Left lung (tissue), 10 donors: ENCODE results near the gene CEP170. TPM values are rescaled to one million over a fixed set of nuclear protein-coding genes. Genes with fewer than 3 reads are reported as not detected.
A peak's percentile ranks its signal among the peaks of the same experiment; 100 is the strongest.

Source experiments
- ATAC-seq: fragments of 200-7000 bp; cut with Tn5 transposase; one replicate; pipeline ENCODE4 v1.9.1; 2020; ENCODE audit warnings: moderate library complexity
- DNase-seq, 4 donors: peaks; one replicate each; pipeline ENCODE4 v3.0.0-alpha.2; 2013 to 2020
- H3K27ac ChIP-seq, 2 donors: fragments of 200-600 bp; sonication (generic) in 1 of 2; one replicate each; pipeline versions ENCODE4 v1.5.0 to v1.8.0; 2020 to 2021
- H3K27me3 ChIP-seq, 2 donors: fragments of 200-600 bp; sonication (generic) in 1 of 2; one replicate each; pipeline versions ENCODE4 v1.5.0 to v1.8.0; 2020 to 2021
- H3K36me3 ChIP-seq, 2 donors: fragments of 200-600 bp; sonication (generic) in 1 of 2; one replicate each; pipeline versions ENCODE4 v1.5.0 to v1.8.0; 2020 to 2021
- H3K4me1 ChIP-seq, 2 donors: fragments of 200-600 bp; one replicate each; pipeline ENCODE4 v1.8.0; 2021
- H3K4me3 ChIP-seq, 2 donors: fragments of 200-600 bp; sonication (generic) in 1 of 2; one replicate each; pipeline versions ENCODE4 v1.5.0 to v1.8.0; 2020 to 2021; ENCODE audit warnings: mild to moderate bottlenecking in 1 of 2
- H3K9me3 ChIP-seq, 2 donors: fragments of 200-600 bp; sonication (generic) in 1 of 2; one replicate each; pipeline versions ENCODE4 v1.5.0 to v1.8.0; 2020 to 2021
- CTCF ChIP-seq, 2 donors: fragments of 200-600 bp; sonication (generic) in 1 of 2; IDR thresholded peaks; one replicate each; pipeline versions ENCODE4 v1.5.0 to v1.8.0; 2021; ENCODE audit warnings: antibody characterized with exemption in 2 of 2
- intact Hi-C, 2 donors: fragments of 100-400 bp; cut with DNase I; formaldehyde crosslinking; loops; one replicate each; pipeline versions ENCODE4 v1.11.2 to v1.14.2; 2022
- polyA plus RNA-seq, 6 donors: library from polyadenylated mRNA; unstranded; fragments of 120-200 nt; gene quantifications; one replicate each; pipeline ENCODE4 v1.2.1, GENCODE V29; 2013; ENCODE audit not compliant: insufficient read length in 6 of 6
- total RNA-seq, 2 donors: library from RNA; stranded (reverse); fragmentation: NEBNext Ultra II Directional; extraction: Animal tissue kit (Norgen Biotek cat#: 25700); gene quantifications; one replicate each; pipeline ENCODE4 v1.2.1, GENCODE V29; 2021
- donor health status: DM: no; HTN: yes; CAD: no.
- donor health status: DM: no; HTN: no; CAD: no.

The CEP170 gene
- total and polyA plus RNA-seq, 8 donors = 60.8 to 111 (median 74.2) TPM

GRCh38 chr1:243251539-243251938, 3.5 kb downstream of the CEP170 start:
- intact Hi-C loops = no loop called here
- peak overlapping the region in 1 of 2 donors; percentile 86 for H3K4me3 ChIP-seq

GRCh38 chr1:243250102-243250501, 5.0 kb downstream of the CEP170 start:
- peaks cover 4 to 67% of the 10 kb centered on the region in 2 donors for H3K4me1 ChIP-seq
- no peak overlapping the region for H3K27ac ChIP-seq
- H3K4me3 ChIP-seq = no peak overlapping the region
- H3K36me3 ChIP-seq = no peaks in the 10 kb centered on the region
- DNase-seq (no peak), ATAC-seq (no peak)
- TF ChIP-seq CTCF (IDR thresholded peaks at IDR 0.05) = no peak
- intact Hi-C loops = no loop called here
- no peaks in the 10 kb centered on the region for H3K27me3 ChIP-seq
- no peaks in the 10 kb centered on the region for H3K9me3 ChIP-seq

More at GRCh38 chr1:243251539-243251938, 3.5 kb downstream of the CEP170 start:
- Histone ChIP-seq H3K9me3 (no peaks in the 10 kb centered on the region), H3K27ac (no peak overlapping the region), H3K27me3 (no peaks in the 10 kb centered on the region), H3K36me3 (no peaks in the 10 kb centered on the region), H3K4me1 (peaks cover 4 to 54% of the 10 kb centered on the region in 2 donors)
- DNase-seq (no peak), ATAC-seq (no peak)
- no peak for TF ChIP-seq CTCF (IDR thresholded peaks at IDR 0.05)

- H3K4me1 ChIP-seq = peaks cover 4 to 76% of the 10 kb centered on the region in 2 donors
- H3K4me3 ChIP-seq = no peak overlapping the region
- no peaks in the 10 kb centered on the region for H3K36me3 ChIP-seq
- no peaks in the 10 kb centered on the region for H3K9me3 ChIP-seq
- no peak for TF ChIP-seq CTCF (IDR thresholded peaks at IDR 0.05)
- DNase-seq (no peak), ATAC-seq (no peak)
- intact Hi-C loops = no loop called here
- no peaks in the 10 kb centered on the region for H3K27me3 ChIP-seq
- H3K27ac ChIP-seq = no peak overlapping the region
Observed at GRCh38 chr1:243249214-243249613, 5.9 kb downstream of the CEP170 start.

- intact Hi-C loops = no loop called here
- DNase-seq = no peak
- H3K4me1 ChIP-seq = peaks cover 2 to 72% of the 10 kb centered on the region in 2 donors
Observed at GRCh38 chr1:243247901-243248300, 7.2 kb downstream of the CEP170 start.

GRCh38 chr1:243246916-243247315, 8.2 kb downstream of the CEP170 start:
- no peaks in the 10 kb centered on the region for H3K27me3 ChIP-seq
- intact Hi-C loops = no loop called here

More at GRCh38 chr1:243247901-243248300, 7.2 kb downstream of the CEP170 start:
- Histone ChIP-seq H3K9me3 (no peaks in the 10 kb centered on the region), H3K36me3 (no peaks in the 10 kb centered on the region), H3K4me3 (no peak overlapping the region), H3K27ac (peak overlapping the region; percentile 16 to 67), H3K27me3 (no peaks in the 10 kb centered on the region)
- ATAC-seq = no peak
- TF ChIP-seq CTCF (IDR thresholded peaks at IDR 0.05) = no peak

More at GRCh38 chr1:243246916-243247315, 8.2 kb downstream of the CEP170 start:
- no peaks in the 10 kb centered on the region for H3K36me3 ChIP-seq
- H3K9me3 ChIP-seq = no peaks in the 10 kb centered on the region
- DNase-seq (no peak), ATAC-seq (peak; percentile 76)
- H3K4me1 ChIP-seq = peaks cover 0 to 62% of the 10 kb centered on the region in 2 donors
- TF ChIP-seq CTCF (IDR thresholded peaks at IDR 0.05) = no peak
- H3K27ac ChIP-seq = peak overlapping the region; percentile 16 to 67
- H3K4me3 ChIP-seq = no peak overlapping the region
